ENCODE measurements around the gene FSD1L.

FSD1L gene

DNA sequence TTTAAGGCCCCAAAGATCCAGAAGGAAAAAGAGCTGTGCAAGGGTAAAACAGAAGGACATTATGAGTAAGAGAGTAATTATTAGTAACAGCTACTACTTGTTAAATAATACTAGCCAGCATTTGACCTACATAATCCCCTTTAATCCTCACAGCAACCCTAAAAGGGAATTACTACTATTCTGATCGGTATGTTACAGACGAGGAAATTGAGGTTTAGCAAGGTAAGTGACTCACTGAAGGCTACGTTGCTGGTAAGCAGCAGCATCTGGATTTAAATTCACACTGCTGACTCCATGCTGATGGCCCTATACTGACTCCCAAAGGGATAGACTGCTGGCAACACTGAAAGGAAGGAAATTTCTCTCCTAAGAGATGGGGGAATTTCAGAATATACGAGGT, 3.7 kb upstream of the FSD1L start:
- TF ChIP-seq, protein P1, sequence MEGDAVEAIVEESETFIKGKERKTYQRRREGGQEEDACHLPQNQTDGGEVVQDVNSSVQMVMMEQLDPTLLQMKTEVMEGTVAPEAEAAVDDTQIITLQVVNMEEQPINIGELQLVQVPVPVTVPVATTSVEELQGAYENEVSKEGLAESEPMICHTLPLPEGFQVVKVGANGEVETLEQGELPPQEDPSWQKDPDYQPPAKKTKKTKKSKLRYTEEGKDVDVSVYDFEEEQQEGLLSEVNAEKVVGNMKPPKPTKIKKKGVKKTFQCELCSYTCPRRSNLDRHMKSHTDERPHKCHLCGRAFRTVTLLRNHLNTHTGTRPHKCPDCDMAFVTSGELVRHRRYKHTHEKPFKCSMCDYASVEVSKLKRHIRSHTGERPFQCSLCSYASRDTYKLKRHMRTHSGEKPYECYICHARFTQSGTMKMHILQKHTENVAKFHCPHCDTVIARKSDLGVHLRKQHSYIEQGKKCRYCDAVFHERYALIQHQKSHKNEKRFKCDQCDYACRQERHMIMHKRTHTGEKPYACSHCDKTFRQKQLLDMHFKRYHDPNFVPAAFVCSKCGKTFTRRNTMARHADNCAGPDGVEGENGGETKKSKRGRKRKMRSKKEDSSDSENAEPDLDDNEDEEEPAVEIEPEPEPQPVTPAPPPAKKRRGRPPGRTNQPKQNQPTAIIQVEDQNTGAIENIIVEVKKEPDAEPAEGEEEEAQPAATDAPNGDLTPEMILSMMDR (conservative IDR thresholded peaks at IDR 0.05; ENCODE audit: low read depth, low read length): no peak
- DNase-seq (ENCODE audit: low read depth): peak; percentile 96
- H3K4me3 ChIP-seq (ENCODE audit: low read length): no peak overlapping the region

DNA sequence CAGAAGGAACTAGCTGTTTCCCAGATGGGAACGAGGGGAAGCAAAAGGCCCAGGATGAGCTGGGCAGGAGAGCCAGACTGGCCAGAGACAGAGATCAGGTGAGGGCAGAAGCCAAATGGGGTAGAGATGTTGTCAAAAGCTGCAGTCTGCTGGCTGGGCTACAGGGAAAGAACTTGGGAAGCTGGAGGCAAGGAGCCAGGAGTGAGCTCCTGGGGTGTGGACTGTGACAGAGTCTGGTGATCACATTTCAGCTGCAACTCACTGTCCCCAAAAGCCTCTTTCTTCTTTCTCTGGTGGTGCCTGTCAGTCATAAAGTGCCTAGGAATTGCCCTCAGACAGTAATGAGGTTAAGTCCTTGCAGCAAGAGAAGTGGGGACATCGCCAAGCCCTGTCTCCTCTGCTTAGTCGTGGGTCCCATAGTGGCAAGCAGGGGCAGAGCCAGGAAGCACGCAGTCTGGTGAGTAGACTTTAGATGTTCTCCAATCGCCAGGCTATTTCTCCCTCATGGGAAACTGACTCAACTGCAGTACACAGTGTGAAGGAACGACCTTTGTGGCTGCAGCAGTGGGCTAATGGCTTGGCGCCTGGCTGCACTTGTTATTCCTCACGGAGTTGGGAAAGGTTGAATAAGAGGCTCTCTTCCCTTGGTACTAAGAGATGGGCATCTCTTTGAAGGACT, 2.5 kb upstream of the FSD1L start:
- no peak overlapping the region for H3K4me3 ChIP-seq (ENCODE audit: low read length)
- peak; percentile 78 for DNase-seq (ENCODE audit: low read depth)
- TF ChIP-seq, protein P1 (conservative IDR thresholded peaks at IDR 0.05; ENCODE audit: low read depth, low read length): no peak

DNA sequence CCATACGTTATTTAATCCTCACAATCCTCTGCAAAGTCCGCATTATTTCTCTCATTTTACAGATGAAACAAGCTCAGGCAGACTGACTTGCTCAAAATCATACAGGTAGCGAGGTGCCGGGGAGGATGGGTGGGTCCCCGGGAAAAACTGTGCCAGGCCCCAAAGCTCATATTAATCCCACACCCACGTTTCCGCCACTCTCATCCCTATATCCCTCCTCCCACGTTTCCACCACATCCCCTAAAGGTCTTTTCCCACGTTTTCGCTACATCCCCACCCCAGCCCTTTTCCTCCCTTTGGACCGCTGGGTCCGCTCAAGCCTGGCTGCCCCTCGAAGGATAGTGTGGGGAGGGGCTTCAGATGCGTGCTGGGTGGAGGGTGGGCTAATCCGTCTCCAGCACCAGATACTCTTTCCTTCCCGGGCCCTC, 434 bp upstream of the FSD1L start:
- H3K4me3 ChIP-seq (ENCODE audit: low read length): peak overlapping the region; percentile 86
- TF ChIP-seq, protein P1 (conservative IDR thresholded peaks at IDR 0.05; ENCODE audit: low read depth, low read length): no peak
- no peak for DNase-seq (ENCODE audit: low read depth)

DNA sequence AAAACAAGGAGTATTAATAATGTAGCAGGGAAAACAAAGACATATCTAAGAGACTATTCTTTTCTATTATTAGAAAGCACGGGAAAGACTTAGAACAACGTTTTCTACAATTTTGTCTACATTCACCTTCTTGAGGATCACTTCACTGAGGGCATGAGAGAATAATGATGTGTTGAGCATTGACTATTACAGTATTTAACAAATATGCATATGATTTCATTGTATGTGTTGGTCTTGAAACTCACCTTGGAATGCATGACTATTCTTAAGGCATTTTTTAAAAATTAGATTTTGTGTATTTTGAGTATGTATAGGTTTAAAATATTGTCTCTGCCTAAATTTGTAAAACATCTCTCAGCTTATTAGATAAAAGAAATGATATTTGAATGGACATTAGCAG, 1.2 kb downstream of the FSD1L start:
- TF ChIP-seq, protein P1 (conservative IDR thresholded peaks at IDR 0.05; ENCODE audit: low read depth, low read length): no peak
- H3K4me3 ChIP-seq (ENCODE audit: low read length): peak overlapping the region; percentile 86
- DNase-seq (ENCODE audit: low read depth): no peak

DNA sequence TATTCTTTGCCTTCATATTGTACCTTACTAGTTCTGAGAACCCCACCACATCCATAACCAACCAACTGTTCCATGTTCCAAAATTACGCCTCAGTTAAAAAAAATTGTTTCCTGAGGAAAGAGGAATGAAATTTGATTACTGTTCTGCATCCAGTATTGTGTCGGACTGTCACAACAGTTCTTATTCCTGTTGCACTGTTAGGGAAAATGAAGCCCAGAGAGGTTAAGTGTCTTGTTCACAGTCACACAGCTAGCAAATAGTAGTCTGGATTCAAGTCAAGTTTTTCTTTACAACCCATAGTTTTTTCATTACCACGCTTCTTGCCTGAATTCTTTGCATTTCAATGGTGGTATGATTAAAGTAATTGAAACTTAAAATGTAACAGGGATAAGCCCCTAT, 4.4 kb downstream of the FSD1L start:
- no peak for DNase-seq (ENCODE audit: low read depth)
- TF ChIP-seq, protein P1 (conservative IDR thresholded peaks at IDR 0.05; ENCODE audit: low read depth, low read length): no peak
- H3K4me3 ChIP-seq (ENCODE audit: low read length): no peak overlapping the region

DNA sequence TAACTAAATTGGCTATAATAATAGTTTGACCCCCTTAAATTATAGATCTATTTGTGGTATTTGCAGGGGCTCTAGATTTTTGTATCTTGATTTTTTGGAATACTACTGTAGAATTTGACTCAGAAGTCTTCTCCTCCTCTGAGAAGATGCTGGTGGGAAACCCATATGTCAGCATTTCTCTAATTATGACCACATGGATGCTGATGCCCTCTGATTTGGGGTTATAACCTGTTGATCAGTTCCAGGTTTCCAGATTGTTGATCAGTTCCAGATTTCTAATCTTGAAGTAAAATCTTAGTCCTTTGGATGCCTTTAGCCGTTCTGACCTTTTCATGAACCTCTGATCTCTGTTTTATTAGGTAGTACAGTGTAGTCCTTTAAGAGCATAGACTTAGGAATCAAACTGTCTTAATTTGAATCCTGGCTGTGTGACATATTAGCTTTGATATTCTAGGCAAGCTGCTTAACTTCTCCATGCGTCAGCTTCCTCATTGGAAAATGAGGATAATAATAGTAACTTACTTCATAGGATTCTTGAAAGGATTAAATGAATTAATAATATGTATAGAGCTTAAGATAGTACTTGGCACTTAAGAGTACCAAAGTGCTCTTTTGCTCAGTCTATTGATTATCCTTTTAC, 8.1 kb downstream of the FSD1L start:
- TF ChIP-seq, protein P1 (conservative IDR thresholded peaks at IDR 0.05; ENCODE audit: low read depth, low read length): no peak
- H3K4me3 ChIP-seq (ENCODE audit: low read length): no peak overlapping the region
- DNase-seq (ENCODE audit: low read depth): peak; percentile 85
